B cell (primary cell): ENCODE measurements around the gene IFT122. TPM values are rescaled to one million over a fixed set of nuclear protein-coding genes. Genes with fewer than 3 reads are reported as not detected.
A peak's percentile ranks its signal among the peaks of the same experiment; 100 is the strongest.
"Not testable (repeated sequence)": the region's sequence is repeated elsewhere in the genome, so short reads cannot be mapped to it uniquely, and the experiment has no call there.

Source experiments
- ATAC-seq: fragments of 200-7000 bp; cut with Tn5 transposase; one replicate; pipeline ENCODE4 v1.10.0; 2021; ENCODE audit warnings: low read depth, mild to moderate bottlenecking, moderate number of reproducible peaks, moderate library complexity
- CTCF ChIA-PET: fragments of 350-600 bp; sonication (Branson Sonifier 250); formaldehyde crosslinking; loops from one replicate; lab custom pipeline; 2021; ENCODE audit warnings: antibody characterized with exemption, inconsistent platforms; lab: Charles Lee
- POLR2A ChIA-PET: fragments of 350-600 bp; sonication (Branson Sonifier 250); formaldehyde crosslinking; loops from one replicate; lab custom pipeline; 2021; ENCODE audit warnings: antibody characterized with exemption; lab: Charles Lee
- DNase-seq: peaks from one replicate; pipeline ENCODE4 v3.0.0; 2013
- H2AFZ ChIP-seq: 2 replicates; pipeline ENCODE4 v1.6.1; 2012; ENCODE audit warnings: mild to moderate bottlenecking, low read depth, low read length; ENCODE audit not compliant: insufficient read depth, poor library complexity, severe bottlenecking
- H3K27ac ChIP-seq, 2 donors: 1 replicate in 1 of 2; 2 replicates in 1 of 2; pipeline ENCODE4 v1.5.1; 2012 to 2013; ENCODE audit warnings: low read length in 2 of 2, mild to moderate bottlenecking in 2 of 2, moderate library complexity in 1 of 2
- H3K27me3 ChIP-seq, 4 experiments: fragments of 200-600 bp in 1 of 4; sonication (generic) in 1 of 4; replicated peaks in 1 of 4; 1 replicate in 2 of 4; 2 replicates in 2 of 4; pipeline versions ENCODE4 v1.6.1 to v1.7.0; 2013 to 2016; ENCODE audit warnings: low read length in 3 of 4, mild to moderate bottlenecking in 2 of 4, mixed read lengths in 1 of 4, moderate library complexity in 1 of 4; ENCODE audit not compliant: insufficient read depth in 4 of 4, control insufficient read depth in 3 of 4; ENCODE audit errors: control extremely low read depth in 1 of 4
- H3K36me3 ChIP-seq, 2 experiments: replicated peaks in 1 of 2; 1 replicate in 1 of 2; 2 replicates in 1 of 2; pipeline versions ENCODE4 v1.6.1 to v1.7.1; 2013; ENCODE audit warnings: low read length in 1 of 2; ENCODE audit not compliant: insufficient read depth in 2 of 2, control insufficient read depth in 1 of 2; ENCODE audit errors: control extremely low read depth in 1 of 2, extremely low read depth in 1 of 2
- H3K4me1 ChIP-seq, 2 donors: fragments of 200-600 bp in 1 of 2; sonication (generic) in 1 of 2; 1 replicate in 1 of 2; 2 replicates in 1 of 2; pipeline versions ENCODE4 v1.5.1 to v1.6.1; 2013 to 2017; ENCODE audit warnings: low read length in 2 of 2; ENCODE audit not compliant: control insufficient read depth in 2 of 2, insufficient read depth in 2 of 2
- H3K4me2 ChIP-seq: replicated peaks from 2 replicates; pipeline ENCODE3; 2012; ENCODE audit warnings: mild to moderate bottlenecking, low read depth, low read length; ENCODE audit not compliant: poor library complexity, severe bottlenecking
- H3K4me3 ChIP-seq, 5 experiments: fragments of 200-600 bp in 1 of 5; sonication (generic) in 1 of 5; 1 replicate in 3 of 5; 2 replicates in 2 of 5; pipeline versions ENCODE4 v1.5.1 to v1.7.0; 2011 to 2016; ENCODE audit warnings: low read length in 4 of 5, mild to moderate bottlenecking in 4 of 5, low read depth in 2 of 5, control low read depth in 1 of 5, moderate library complexity in 1 of 5; ENCODE audit not compliant: insufficient read depth in 1 of 5; ENCODE audit errors: control extremely low read depth in 1 of 5, extremely low read depth in 1 of 5
- H3K79me2 ChIP-seq: fragments of 200-600 bp; sonication (generic); one replicate; pipeline ENCODE4 v1.6.0; 2016; ENCODE audit warnings: low read length; ENCODE audit not compliant: control insufficient read depth, insufficient read depth
- H3K9ac ChIP-seq: fragments of 200-600 bp; sonication (generic); 2 replicates; pipeline ENCODE4 v1.6.1; 2017; ENCODE audit warnings: mild to moderate bottlenecking, low read length, moderate library complexity
- H3K9me3 ChIP-seq, 3 donors: one replicate each; pipeline versions ENCODE4 v1.6.1 to v1.7.1; 2013; ENCODE audit warnings: low read length in 2 of 3; ENCODE audit not compliant: control insufficient read depth in 2 of 3, insufficient read depth in 1 of 3; ENCODE audit errors: control extremely low read depth in 1 of 3
- H4K20me1 ChIP-seq: 2 replicates; pipeline ENCODE4 v1.6.0; 2012; ENCODE audit warnings: mild to moderate bottlenecking, low read length; ENCODE audit not compliant: insufficient read depth, control insufficient read depth, poor library complexity, severe bottlenecking
- H3K27ac Mint-ChIP-seq: one replicate; pipeline ENCODE4 v1.8.0; 2021; ENCODE audit warnings: mixed read lengths
- H3K27me3 Mint-ChIP-seq: one replicate; pipeline ENCODE4 v1.8.0; 2021; ENCODE audit warnings: mixed read lengths
- H3K4me1 Mint-ChIP-seq: one replicate; pipeline ENCODE4 v1.8.0; 2021; ENCODE audit warnings: mixed read lengths
- H3K4me3 Mint-ChIP-seq: one replicate; pipeline ENCODE4 v1.8.0; 2021; ENCODE audit warnings: mixed read lengths
- H3K9me3 Mint-ChIP-seq: one replicate; pipeline ENCODE4 v1.8.0; 2022; ENCODE audit warnings: mixed read lengths; ENCODE audit not compliant: insufficient read depth
- CTCF ChIP-seq: fragments of 200-600 bp; IDR thresholded peaks from one replicate; pipeline ENCODE4 v1.8.0; 2022; ENCODE audit warnings: antibody characterized with exemption, mild to moderate bottlenecking
- EZH2 ChIP-seq: IDR thresholded peaks from 2 replicates; pipeline ENCODE4 v1.6.1; 2012; ENCODE audit warnings: borderline replicate concordance, low read depth, mild to moderate bottlenecking, moderate library complexity, low read length; ENCODE audit not compliant: insufficient read depth, poor library complexity, severe bottlenecking
- WGBS: methylation state at CpG from one replicate; pipeline ENCODE4 v1.1.5; 2013; ENCODE audit warnings: missing lambda C conversion rate; ENCODE audit not compliant: insufficient coverage; 5-methylcytosine and 5-hydroxymethylcytosine counted together
- intact Hi-C: fragments of 100-400 bp; cut with micrococcal nuclease; formaldehyde crosslinking; loops from one replicate; pipeline ENCODE4 v1.10.0; 2022
- polyA plus RNA-seq: library from polyadenylated mRNA; depleted of rRNA; stranded (reverse); fragments of >200 nt; gene quantifications from 2 replicates; pipeline ENCODE4 v1.2.3, GENCODE V29; 2012
- total RNA-seq, 2 donors: library from RNA; stranded (reverse); fragments of 120-200 nt in 1 of 2; gene quantifications; 1 replicate in 1 of 2; 2 replicates in 1 of 2; pipeline versions ENCODE4 v1.2.3 to v1.2.4, GENCODE V29; 2013 to 2022

The IFT122 gene
- total and polyA plus RNA-seq, 2 donors (not counting 1 experiment from before 2014, with no cell fraction given): 14.0 to 34.3 TPM

GRCh38 chr3:129412542-129413198 is 27.4 kb upstream of the IFT122 start:
- ChIA-PET POLR2A (no interaction called here), CTCF (interaction anchor here (0.6 to 1.7 kb wide), 2 partner anchors 13 to 15 kb away, joined by 6 to 8 read pairs; no protein-coding TSS in a partner anchor)
- Histone ChIP-seq H3K36me3 (no peaks in the 10 kb centered on the region), H3K4me2 (no peak overlapping the region), H3K27me3 (no peaks in the 10 kb centered on the region), H4K20me1 (no peaks in the 10 kb centered on the region), H3K9ac (no peak overlapping the region), H3K4me3 (no peak overlapping the region), H2AFZ (no peak overlapping the region), H3K27ac (no peak overlapping the region), H3K79me2 (no peaks in the 10 kb centered on the region), H3K4me1 (peaks cover 0 to 9% of the 10 kb centered on the region in 2 donors), H3K9me3 (peaks cover 0 to 4% (median 0%) of the 10 kb centered on the region in 3 donors)
- TF ChIP-seq EZH2: no peak
- no peak for TF ChIP-seq CTCF
- Mint-ChIP-seq H3K27me3 (no peaks in the 10 kb centered on the region), H3K4me3 (no peak overlapping the region), H3K9me3 (no peaks in the 10 kb centered on the region), H3K4me1 (peaks cover 14% of the 10 kb centered on the region), H3K27ac (no peak overlapping the region)
- WGBS: 100% methylated on average over 5 of the region's 6 CpGs
- DNase-seq: no peak
- ATAC-seq: no peak
- intact Hi-C loops: no loop called here

DNA sequence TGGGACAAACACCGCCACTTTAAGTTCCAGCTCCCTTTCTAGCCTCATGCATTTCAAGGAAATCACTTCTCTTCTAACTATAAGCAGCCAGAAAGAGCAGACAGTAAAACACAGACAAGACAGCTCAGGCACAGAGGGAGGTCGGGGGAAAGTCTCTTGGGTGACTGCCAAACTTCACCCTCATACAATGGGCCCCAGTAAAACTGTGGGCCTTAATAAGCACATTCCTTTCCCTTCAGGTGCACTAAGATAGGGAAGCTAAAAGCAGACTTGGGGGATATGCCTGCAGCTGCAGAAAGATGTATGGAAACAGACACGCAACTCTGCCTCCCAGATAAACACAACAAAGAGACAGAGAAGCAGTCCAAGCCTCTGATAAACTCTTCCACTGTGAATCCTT is 26.8 kb upstream of the IFT122 start:
- H3K4me3 ChIP-seq, H3K9me3 ChIP-seq, H3K27me3 Mint-ChIP-seq, ATAC-seq, intact Hi-C loops, H3K9me3 Mint-ChIP-seq, DNase-seq, H3K79me2 ChIP-seq, H3K9ac ChIP-seq, H3K4me1 ChIP-seq, H3K4me3 Mint-ChIP-seq, H3K27me3 ChIP-seq, H3K4me2 ChIP-seq, H3K36me3 ChIP-seq, H3K27ac ChIP-seq, H4K20me1 ChIP-seq, H2AFZ ChIP-seq, POLR2A ChIA-PET: not testable (repeated sequence)
- WGBS: 80% methylated on average over 1 of the region's 3 CpGs
- CTCF ChIA-PET: interaction anchor here (1.7 kb wide), 1 partner anchor 13 kb away, joined by 6 read pairs; no protein-coding TSS in a partner anchor
- Mint-ChIP-seq H3K27ac (peak overlapping the region; percentile 3), H3K4me1 (peaks cover 14% of the 10 kb centered on the region)
